Measurements from ENCODE around the gene CYTH1.

CYTH1 gene

GRCh38 chr17:78654325-78654724 is 127.7 kb downstream of the CYTH1 start:
- Histone ChIP-seq H3K36me3 (no peaks in the 10 kb centered on the region), H3K27me3 (no peaks in the 10 kb centered on the region), H3K4me3 (ENCODE audit: low read depth, low read length) (no peak overlapping the region), H3K4me1 (no peaks in the 10 kb centered on the region), H3K9me3 (no peaks in the 10 kb centered on the region)
- no peak for TF ChIP-seq CTCF (IDR thresholded peaks at IDR 0.05; ENCODE audit: low read depth, low read length)
- no peak for DNase-seq

GRCh38 chr17:78653382-78653781 is 128.7 kb downstream of the CYTH1 start:
- no peaks in the 10 kb centered on the region for H3K4me1 ChIP-seq
- no peaks in the 10 kb centered on the region for H3K9me3 ChIP-seq
- TF ChIP-seq CTCF (IDR thresholded peaks at IDR 0.05; ENCODE audit: low read depth, low read length) = no peak
- no peak overlapping the region for H3K4me3 ChIP-seq (ENCODE audit: low read depth, low read length)
- no peaks in the 10 kb centered on the region for H3K36me3 ChIP-seq
- no peak for DNase-seq
- H3K27me3 ChIP-seq = no peaks in the 10 kb centered on the region

GRCh38 chr17:78652913-78653312 is 129.2 kb downstream of the CYTH1 start:
- Histone ChIP-seq H3K27me3 (no peaks in the 10 kb centered on the region), H3K4me3 (ENCODE audit: low read depth, low read length) (no peak overlapping the region), H3K9me3 (no peaks in the 10 kb centered on the region), H3K4me1 (no peaks in the 10 kb centered on the region), H3K36me3 (no peaks in the 10 kb centered on the region)
- DNase-seq = no peak
- TF ChIP-seq CTCF (IDR thresholded peaks at IDR 0.05; ENCODE audit: low read depth, low read length) = no peak

DNA sequence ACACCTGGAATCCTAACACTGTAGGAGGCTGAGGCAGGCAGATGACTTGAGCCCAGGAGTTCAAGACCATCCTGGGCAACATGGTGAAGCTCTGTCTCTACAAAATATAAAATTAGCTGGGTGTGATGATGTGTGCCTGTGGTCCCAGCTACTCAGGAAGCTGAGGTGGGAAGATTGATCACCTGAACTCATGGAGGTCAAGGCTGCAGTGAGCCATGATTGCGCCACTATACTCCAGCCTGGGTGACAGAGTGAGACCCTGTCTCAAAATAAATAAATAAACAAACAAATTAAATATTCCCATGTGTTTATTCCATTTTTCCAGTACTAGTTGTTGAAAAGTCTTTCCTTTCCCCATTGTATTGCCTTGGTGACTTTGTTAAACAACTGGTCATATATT is 130.0 kb downstream of the CYTH1 start:
- no peaks in the 10 kb centered on the region for H3K9me3 ChIP-seq
- no peaks in the 10 kb centered on the region for H3K36me3 ChIP-seq
- no peaks in the 10 kb centered on the region for H3K27me3 ChIP-seq
- DNase-seq = no peak
- no peak overlapping the region for H3K4me3 ChIP-seq (ENCODE audit: low read depth, low read length)
- no peak for TF ChIP-seq CTCF (IDR thresholded peaks at IDR 0.05; ENCODE audit: low read depth, low read length)
- no peaks in the 10 kb centered on the region for H3K4me1 ChIP-seq

- DNase-seq = no peak
- no peaks in the 10 kb centered on the region for H3K9me3 ChIP-seq
- H3K4me1 ChIP-seq = no peaks in the 10 kb centered on the region
- no peak overlapping the region for H3K4me3 ChIP-seq (ENCODE audit: low read depth, low read length)
- H3K36me3 ChIP-seq = no peaks in the 10 kb centered on the region
- H3K27me3 ChIP-seq = no peaks in the 10 kb centered on the region
- no peak for TF ChIP-seq CTCF (IDR thresholded peaks at IDR 0.05; ENCODE audit: low read depth, low read length)
Observed at GRCh38 chr17:78651554-78651953, 130.5 kb downstream of the CYTH1 start.

GRCh38 chr17:78650093-78650715 is 131.9 kb downstream of the CYTH1 start:
- H3K4me1 ChIP-seq = no peaks in the 10 kb centered on the region
- no peaks in the 10 kb centered on the region for H3K27me3 ChIP-seq
- no peak for TF ChIP-seq CTCF (IDR thresholded peaks at IDR 0.05; ENCODE audit: low read depth, low read length)

More at GRCh38 chr17:78650093-78650715, 131.9 kb downstream of the CYTH1 start:
- Histone ChIP-seq H3K36me3 (no peaks in the 10 kb centered on the region), H3K4me3 (ENCODE audit: low read depth, low read length) (no peak overlapping the region), H3K9me3 (no peaks in the 10 kb centered on the region)
- DNase-seq = no peak
